ENCODE results near the gene AFAP1L2. TPM values are rescaled to one million over a fixed set of nuclear protein-coding genes. Genes with fewer than 3 reads are reported as not detected.

AFAP1L2 gene
- total RNA-seq, 1 donor from 2014 or later = 6.3 TPM

DNA sequence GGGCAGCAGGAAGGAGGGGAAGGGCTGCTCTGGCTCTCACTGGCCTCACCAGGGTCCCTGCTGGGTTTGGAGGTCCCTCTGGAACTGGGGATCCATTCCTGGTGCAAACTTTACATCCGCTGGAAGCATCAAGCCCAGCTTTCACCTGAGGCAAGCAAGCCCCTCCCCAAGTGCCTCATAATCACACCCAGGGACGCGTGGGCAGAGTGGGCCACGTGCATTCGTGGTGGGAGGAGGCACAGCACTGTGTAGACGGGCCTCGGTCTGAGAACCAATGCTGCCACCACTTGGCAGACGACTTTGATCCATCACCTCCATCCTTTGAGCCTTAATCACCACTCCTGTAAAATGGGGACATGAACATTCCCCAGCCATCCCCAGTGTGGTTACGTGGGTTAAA lies 91.2 kb downstream of the AFAP1L2 start:
- no peak for DNase-seq (ENCODE audit: low spot score)

- DNase-seq (ENCODE audit: low spot score) = no peak
These were observed 92.6 kb downstream of the AFAP1L2 start for GRCh38 chr10:114311496-114312209.

DNA sequence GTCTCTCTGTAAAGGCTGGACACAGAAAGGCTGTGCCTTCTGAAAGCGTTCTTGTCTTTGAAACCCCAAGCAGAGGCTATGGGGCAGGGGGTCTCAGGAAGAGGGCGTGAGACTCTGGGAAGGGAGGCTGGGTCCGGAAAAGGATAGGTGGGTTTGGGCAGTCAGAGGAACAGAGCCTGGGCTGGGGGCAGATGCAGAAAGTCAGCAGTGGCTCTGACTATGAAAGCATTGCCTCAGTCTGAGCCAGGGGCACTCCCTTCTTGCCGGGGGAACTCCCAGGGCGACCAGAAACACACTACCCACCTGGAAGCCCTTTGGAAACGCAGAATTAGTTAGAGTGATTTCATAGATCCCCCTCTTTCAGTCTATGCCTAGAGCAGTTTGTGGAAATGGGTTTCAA lies 93.3 kb downstream of the AFAP1L2 start:
- no peak for DNase-seq (ENCODE audit: low spot score)

DNA sequence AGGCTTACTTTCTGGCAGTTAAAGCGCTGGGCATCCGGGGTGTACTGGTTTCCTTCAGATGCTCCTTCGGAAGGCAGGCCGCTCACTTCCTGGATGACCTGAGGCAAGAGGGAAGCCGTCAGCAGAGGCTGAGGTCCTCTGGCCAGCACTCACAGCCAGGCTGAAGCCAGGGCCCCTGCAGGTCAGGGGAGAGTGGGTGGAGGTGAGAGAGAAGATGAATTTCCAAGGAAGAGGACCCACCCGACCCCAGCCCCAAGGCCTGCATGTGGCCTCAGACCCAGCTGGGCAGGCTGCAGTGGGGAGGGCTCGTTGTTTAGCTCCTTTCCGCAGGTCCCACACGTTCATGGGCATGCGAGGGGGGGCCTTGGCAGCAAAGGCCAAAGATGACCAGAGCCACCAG lies 94.0 kb downstream of the AFAP1L2 start:
- DNase-seq (ENCODE audit: low spot score) = no peak

DNA sequence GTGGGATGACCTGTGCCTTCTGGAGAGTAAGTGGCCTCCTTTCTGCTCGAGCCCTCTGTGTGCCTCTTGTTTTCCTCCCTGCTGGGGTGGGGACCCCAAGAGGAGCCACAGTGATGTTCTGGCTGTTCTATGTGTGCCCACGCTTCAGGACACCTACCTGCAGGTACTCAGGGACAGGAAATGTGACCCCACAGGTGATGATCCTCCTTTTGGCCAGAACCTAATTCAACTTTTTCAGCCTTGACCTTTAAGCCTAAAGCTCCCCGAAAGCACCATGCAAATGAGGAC lies 95.0 kb downstream of the AFAP1L2 start:
- DNase-seq (ENCODE audit: low spot score) = no peak

- DNase-seq (ENCODE audit: low spot score) = no peak
These were observed 95.6 kb downstream of the AFAP1L2 start for GRCh38 chr10:114308531-114309363.

- no peak for DNase-seq (ENCODE audit: low spot score)
These were observed 96.6 kb downstream of the AFAP1L2 start for GRCh38 chr10:114307731-114308130.

- DNase-seq (ENCODE audit: low spot score) = no peak
These were observed 98.0 kb downstream of the AFAP1L2 start for GRCh38 chr10:114306116-114306973.

DNA sequence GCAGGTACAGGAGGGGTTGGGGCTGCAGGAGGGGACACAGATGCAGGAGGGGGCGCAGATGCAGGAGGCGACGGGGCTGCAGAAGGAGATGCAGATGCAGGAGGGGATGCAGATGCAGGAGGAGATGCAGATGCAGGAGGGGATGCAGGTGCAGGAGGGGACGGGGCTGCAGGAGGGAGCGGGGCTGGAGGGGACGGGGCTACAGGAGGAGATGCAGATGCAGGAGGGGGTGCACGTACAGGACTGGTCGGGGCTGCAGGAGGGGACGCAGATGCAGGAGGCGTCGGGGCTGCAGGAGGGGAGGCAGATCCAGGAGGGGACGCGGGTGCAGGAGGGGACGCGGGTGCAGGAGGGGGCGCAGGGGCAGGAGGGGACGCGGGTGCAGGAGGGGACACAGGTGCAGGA lies 98.8 kb downstream of the AFAP1L2 start:
- DNase-seq (ENCODE audit: low spot score) = no peak

GRCh38 chr10:114304571-114305421 lies 99.5 kb downstream of the AFAP1L2 start:
- DNase-seq (ENCODE audit: low spot score) = peak; percentile 30

- peak; percentile 88 for DNase-seq (ENCODE audit: low spot score)
These were observed 100.2 kb downstream of the AFAP1L2 start for GRCh38 chr10:114304017-114304570.

DNA sequence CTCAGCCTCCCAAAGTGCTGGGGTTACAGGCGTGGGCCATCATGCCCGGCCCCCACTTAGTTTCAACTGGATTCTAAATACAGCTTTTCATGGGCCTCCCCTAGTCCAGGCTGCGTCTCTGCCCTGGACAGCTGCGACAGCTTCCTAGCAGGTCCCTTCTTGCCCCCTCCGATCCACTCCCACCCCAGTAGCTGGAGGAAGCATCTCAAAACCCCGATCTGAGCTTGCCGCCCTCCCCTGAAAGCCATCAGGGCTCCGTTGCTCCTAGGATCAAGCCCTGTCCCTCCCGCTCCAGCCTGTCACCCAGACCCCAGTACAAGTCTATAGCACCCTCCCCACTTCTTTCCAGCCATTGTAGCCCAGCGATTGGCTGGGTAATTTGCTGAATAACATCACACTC lies 100.7 kb downstream of the AFAP1L2 start:
- DNase-seq (ENCODE audit: low spot score) = no peak

- DNase-seq (ENCODE audit: low spot score) = no peak
These were observed 102.2 kb downstream of the AFAP1L2 start for GRCh38 chr10:114301951-114302710.

- DNase-seq (ENCODE audit: low spot score) = no peak
These were observed 103.1 kb downstream of the AFAP1L2 start for GRCh38 chr10:114301177-114301576.

DNA sequence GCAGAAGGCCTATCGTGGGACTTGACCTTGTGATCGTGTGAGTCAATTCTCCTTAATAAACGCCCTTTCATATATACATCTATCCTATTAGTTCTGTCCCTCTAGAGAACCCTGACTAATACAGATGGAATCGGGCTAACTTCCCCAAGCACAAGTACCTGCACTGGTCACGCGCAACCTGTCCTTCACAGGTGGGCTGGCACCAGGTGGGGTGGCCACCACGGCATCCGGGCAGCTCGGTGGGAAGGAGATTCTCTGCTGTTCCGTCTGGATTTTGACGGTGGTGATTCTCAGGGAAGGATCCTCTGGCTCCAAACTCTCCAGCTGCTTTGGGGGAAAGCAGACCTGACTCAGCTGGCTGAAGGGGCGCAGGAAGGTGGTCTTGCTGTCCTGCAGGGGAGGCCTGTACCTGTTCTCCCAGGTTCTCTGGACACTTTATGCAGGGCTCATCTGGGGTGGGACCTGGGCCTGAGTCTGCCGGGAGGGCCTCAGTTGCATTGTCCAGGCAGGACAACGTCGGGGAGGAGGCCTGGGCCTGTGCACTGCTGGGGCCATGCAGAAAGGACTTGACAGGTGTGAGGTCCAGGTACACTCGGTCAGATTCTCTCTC lies 104.2 kb downstream of the AFAP1L2 start:
- no peak for DNase-seq (ENCODE audit: low spot score)

GRCh38 chr10:114297136-114297705 lies 107.1 kb downstream of the AFAP1L2 start:
- DNase-seq (ENCODE audit: low spot score) = no peak

- no peak for DNase-seq (ENCODE audit: low spot score)
These were observed 108.9 kb downstream of the AFAP1L2 start for GRCh38 chr10:114295393-114295792.

- DNase-seq (ENCODE audit: low spot score) = no peak
These were observed 109.8 kb downstream of the AFAP1L2 start for GRCh38 chr10:114294549-114294948.

DNA sequence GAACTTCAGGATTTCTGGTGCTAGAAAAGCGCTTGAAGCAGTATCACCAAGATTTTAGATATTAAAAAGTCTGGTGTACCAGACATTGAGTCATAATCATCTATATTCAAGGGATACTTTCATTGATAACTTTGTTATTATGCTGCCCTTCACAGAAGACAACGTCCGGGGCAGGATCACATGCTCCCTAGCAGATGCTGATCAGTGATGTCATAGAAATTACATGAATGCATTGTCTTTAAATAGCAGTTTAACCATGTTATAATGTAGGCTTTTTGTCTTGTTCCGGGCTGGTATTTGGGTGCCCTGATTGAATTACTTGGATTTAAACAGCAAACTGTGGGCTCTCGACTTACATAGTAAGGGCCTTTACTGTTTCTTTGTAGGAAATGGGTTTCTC lies 111.2 kb downstream of the AFAP1L2 start:
- DNase-seq (ENCODE audit: low spot score) = no peak

- no peak for DNase-seq (ENCODE audit: low spot score)
These were observed 112.8 kb downstream of the AFAP1L2 start for GRCh38 chr10:114291516-114291915.
